Endothelial cell of umbilical vein (primary cell): ENCODE data around the gene ENOPH1. TPM values are rescaled to one million over a fixed set of nuclear protein-coding genes. Genes with fewer than 3 reads are reported as not detected.
A peak's percentile ranks its signal among the peaks of the same experiment; 100 is the strongest.

Source experiments
- BruUV-seq: library from RNA; stranded (reverse); fragments of 400-500 nt; replicated peaks from 2 replicates; lab custom pipeline; 2021; lab: Mats Ljungman, UMichigan
- CTCF ChIA-PET: fragments of 300-600, 350-600 bp; sonication (Branson Sonifier 250); formaldehyde crosslinking; loops from one replicate; lab custom pipeline; 2021; ENCODE audit warnings: antibody characterized with exemption, inconsistent platforms; lab: Charles Lee
- POLR2A ChIA-PET: fragments of 300-600, 350-600 bp; sonication (Branson Sonifier 250); formaldehyde crosslinking; loops from one replicate; lab custom pipeline; 2021; ENCODE audit warnings: antibody characterized with exemption, inconsistent platforms; lab: Charles Lee
- DNase-seq: peaks from one replicate; pipeline ENCODE4 v3.0.0-alpha.2; 2011; ENCODE audit warnings: low read depth, low spot score
- FAIRE-seq: peaks from 2 replicates; lab custom pipeline; 2011; peaks lifted over from hg19 to GRCh38; lab: Jason Lieb, UNC
- H2AFZ ChIP-seq: 2 replicates; pipeline ENCODE4 v1.6.0; 2012; ENCODE audit warnings: low read depth, low read length, control low read depth, inconsistent platforms
- H3K27ac ChIP-seq: 2 replicates; pipeline ENCODE4 v1.5.1; 2011; ENCODE audit warnings: low read depth, mild to moderate bottlenecking, control low read depth, low read length, moderate library complexity; ENCODE audit not compliant: insufficient read depth
- H3K27me3 ChIP-seq, 2 experiments: 2 replicates each; pipeline versions ENCODE4 v1.6.0 to v1.6.1; 2011; ENCODE audit warnings: low read length in 2 of 2, mixed read lengths in 1 of 2; ENCODE audit not compliant: control insufficient read depth in 2 of 2, insufficient read depth in 2 of 2
- H3K36me3 ChIP-seq, 2 experiments: 2 replicates in 1 of 2; 3 replicates in 1 of 2; pipeline ENCODE4 v1.5.1; 2011; ENCODE audit warnings: low read length in 2 of 2, mild to moderate bottlenecking in 1 of 2, moderate library complexity in 1 of 2; ENCODE audit not compliant: control insufficient read depth in 2 of 2, insufficient read depth in 2 of 2; ENCODE audit errors: extremely low read depth in 1 of 2
- H3K4me1 ChIP-seq: 3 replicates; pipeline ENCODE4 v1.5.1; 2011; ENCODE audit warnings: mild to moderate bottlenecking, low read length; ENCODE audit not compliant: control insufficient read depth, insufficient read depth; ENCODE audit errors: extremely low read depth
- H3K4me2 ChIP-seq: 2 replicates; pipeline ENCODE4 v1.6.1; 2011; ENCODE audit warnings: low read length, control low read depth, mixed read lengths; ENCODE audit not compliant: insufficient read depth
- H3K4me3 ChIP-seq, 3 experiments: fragments of 200-600 bp in 1 of 3; sonication (generic), shearing (Covaris generic) in 1 of 3; replicated peaks in 1 of 3; 2 replicates each; pipeline ENCODE4 v1.5.1; 2011 to 2016; ENCODE audit warnings: control low read depth in 3 of 3, low read length in 3 of 3, mild to moderate bottlenecking in 2 of 3, inconsistent platforms in 1 of 3, low read depth in 1 of 3, moderate library complexity in 1 of 3; ENCODE audit not compliant: insufficient read depth in 1 of 3
- H3K79me2 ChIP-seq: 2 replicates; pipeline ENCODE4 v1.6.0; 2012; ENCODE audit warnings: low read length, inconsistent platforms; ENCODE audit not compliant: control insufficient read depth, insufficient read depth
- H3K9ac ChIP-seq: replicated peaks from 2 replicates; pipeline ENCODE3; 2011; ENCODE audit warnings: low read length, control low read depth; ENCODE audit not compliant: insufficient read depth; ENCODE audit errors: extremely low read depth
- H3K9me1 ChIP-seq: replicated peaks from 3 replicates; pipeline ENCODE4 v1.6.0; 2011; ENCODE audit warnings: mild to moderate bottlenecking, low read length; ENCODE audit not compliant: control insufficient read depth, insufficient read depth; ENCODE audit errors: extremely low read depth
- H3K9me3 ChIP-seq: replicated peaks from 2 replicates; pipeline ENCODE4 v1.5.1; 2012; ENCODE audit warnings: low read length, inconsistent platforms; ENCODE audit not compliant: control insufficient read depth, insufficient read depth
- H4K20me1 ChIP-seq: replicated peaks from 2 replicates; pipeline ENCODE3; 2011; ENCODE audit warnings: mild to moderate bottlenecking, low read length; ENCODE audit not compliant: control insufficient read depth, insufficient read depth; ENCODE audit errors: extremely low read depth
- EZH2 ChIP-seq: IDR thresholded peaks from 2 replicates; pipeline ENCODE4 v1.6.1; 2012; ENCODE audit warnings: borderline replicate concordance, low read depth, mild to moderate bottlenecking, moderate library complexity, low read length, inconsistent platforms; ENCODE audit not compliant: severe bottlenecking
- FOS ChIP-seq: IDR thresholded peaks from 2 replicates; pipeline ENCODE4 v1.6.1; 2011; ENCODE audit warnings: mild to moderate bottlenecking, low read length, moderate library complexity, borderline replicate concordance; ENCODE audit not compliant: insufficient read depth
- GATA2 ChIP-seq: IDR thresholded peaks from 2 replicates; pipeline ENCODE4 v1.7.0; 2011; ENCODE audit warnings: low read depth, mild to moderate bottlenecking, moderate library complexity, mixed read lengths, low read length; ENCODE audit not compliant: insufficient read length, insufficient read depth
- JUN ChIP-seq: IDR thresholded peaks from 2 replicates; pipeline ENCODE4 v1.6.1; 2011; ENCODE audit warnings: borderline replicate concordance, low read depth; ENCODE audit not compliant: insufficient read length, insufficient read depth
- MYC ChIP-seq: IDR thresholded peaks from one replicate; pipeline ENCODE4 v1.6.1; 2011; ENCODE audit warnings: mild to moderate bottlenecking, low read depth, low read length
- POLR2A ChIP-seq: IDR thresholded peaks from 2 replicates; pipeline ENCODE4 v1.6.1; 2012; ENCODE audit warnings: low read depth, mild to moderate bottlenecking, control low read depth, low read length
- POLR2AphosphoS5 ChIP-seq: IDR thresholded peaks from 2 replicates; pipeline ENCODE4 v1.6.1; 2012; ENCODE audit warnings: low read depth, mild to moderate bottlenecking, control low read depth, low read length, moderate library complexity; ENCODE audit not compliant: insufficient read depth
- dilution Hi-C: fragments of 300-500 bp; cut with MboI; formaldehyde crosslinking; loops from one replicate; pipeline ENCODE4 v1.15.0; 2019; ENCODE audit warnings: low sequenced_read_pairs; ENCODE audit not compliant: extremely low pct_ligation_motif_present
- intact Hi-C: fragments of 100-400 bp; cut with micrococcal nuclease; formaldehyde crosslinking; loops from one replicate; pipeline ENCODE4 v1.10.0; 2022
- polyA plus RNA-seq, 4 experiments: library from polyadenylated mRNA; depleted of rRNA in 3 of 4; stranded (reverse) in 3 of 4; unstranded in 1 of 4; fragments of >200 nt; gene quantifications; 2 replicates each; pipeline versions ENCODE4 v1.2.1 to v1.2.3, GENCODE V29; 2011 to 2012; ENCODE audit warnings: missing spikeins in 1 of 4
- total RNA-seq: library from RNA; stranded (reverse); gene quantifications from 2 replicates; pipeline ENCODE4 v1.2.3, GENCODE V29; 2021
- TF ChIP-seq, protein P1 (sequence below): IDR thresholded peaks from 2 replicates; pipeline ENCODE4 v1.6.1; 2011; ENCODE audit not compliant: insufficient read depth, insufficient read length
- TF ChIP-seq, protein P2 (sequence below), 2 donors: IDR thresholded peaks; 1 replicate in 1 of 2; 2 replicates in 1 of 2; pipeline ENCODE4 v1.5.1; 2011; ENCODE audit warnings: low read length in 2 of 2, mild to moderate bottlenecking in 2 of 2, moderate library complexity in 2 of 2, control low read depth in 1 of 2, inconsistent platforms in 1 of 2, low read depth in 1 of 2; ENCODE audit not compliant: insufficient read depth in 1 of 2; ENCODE audit errors: extremely low read depth in 1 of 2

Gene ENOPH1
- total and polyA plus RNA-seq, 2 donors (not counting 3 experiments of a cell fraction or from before 2014, with no cell fraction given) = 11.1 to 35.0 TPM

DNA sequence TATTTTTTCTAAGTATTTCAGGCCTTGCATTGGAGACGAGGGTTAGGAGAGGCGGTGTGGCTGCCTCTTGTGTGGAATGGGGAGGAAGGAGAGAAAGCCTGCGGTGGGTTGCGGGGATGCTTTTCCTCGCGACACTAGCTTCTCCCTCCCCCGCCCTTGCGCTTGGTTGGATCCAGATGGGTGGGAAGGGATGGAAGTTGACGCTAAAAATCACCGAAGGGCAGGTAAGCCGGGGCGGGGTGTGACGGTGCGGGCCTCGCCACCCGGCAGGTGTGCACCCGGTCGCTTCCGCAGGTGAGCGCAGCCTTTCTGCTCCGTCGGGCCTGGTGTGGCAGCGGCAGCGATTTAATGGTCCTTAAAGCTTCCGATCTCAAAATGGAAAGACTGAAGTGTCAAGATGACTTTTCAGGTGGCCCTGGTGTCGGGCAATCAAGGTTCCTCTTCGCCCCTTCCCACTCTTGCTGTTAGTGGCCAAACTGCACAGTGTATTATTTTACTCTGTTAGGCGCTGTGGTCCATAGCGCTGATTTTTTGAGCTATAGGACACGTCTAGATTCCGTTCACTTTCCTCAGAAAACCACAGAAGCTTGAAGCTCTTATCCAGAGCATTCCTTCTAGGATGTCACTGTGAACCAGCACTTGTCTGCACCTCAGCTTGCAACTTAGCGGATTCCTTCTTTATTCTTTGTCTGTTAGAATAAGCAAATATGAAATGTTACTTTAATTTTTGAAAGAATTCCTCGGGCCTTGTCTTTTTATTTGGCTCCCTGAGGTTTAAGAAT, 765 bp downstream of the ENOPH1 start:
- intact Hi-C loops = loop anchor here (1.0 to 5.0 kb wide), 2 partner anchors 581 to 853 kb away; partner anchors contain the start of genes COQ2 and LIN54

More for the DNA sequence above, 765 bp downstream of the ENOPH1 start:
- Histone ChIP-seq H3K9me1 (peaks cover 3% of the 10 kb centered on the region), H3K36me3 (peaks cover 4 to 17% of the 10 kb centered on the region in 2 experiments), H3K27ac (peak overlapping the region; percentile 99), H3K4me1 (peaks cover 22% of the 10 kb centered on the region), H3K9ac (peak overlapping the region; percentile 100), H3K4me3 (peak overlapping the region; percentile 88 to 100 (median 98)), H4K20me1 (peaks cover 21% of the 10 kb centered on the region), H3K9me3 (no peaks in the 10 kb centered on the region), H2AFZ (peak overlapping the region; percentile 68), H3K4me2 (peak overlapping the region; percentile 70), H3K27me3 (no peaks in the 10 kb centered on the region), H3K79me2 (peaks cover 87% of the 10 kb centered on the region)
- FAIRE-seq = no peak
- dilution Hi-C loops = no loop called here
- BruUV-seq = TSS peak; percentile 26
- ChIA-PET CTCF (interaction anchor here (1.2 to 1.4 kb wide), 2 partner anchors 31 to 308 kb away, joined by 3 to 12 read pairs; no protein-coding TSS in a partner anchor), POLR2A (interaction anchor here (0.9 kb wide), 1 partner anchor 57 kb away, joined by 4 read pairs; the partner anchor contains the start of gene HNRNPD)
- TF ChIP-seq, protein P1, sequence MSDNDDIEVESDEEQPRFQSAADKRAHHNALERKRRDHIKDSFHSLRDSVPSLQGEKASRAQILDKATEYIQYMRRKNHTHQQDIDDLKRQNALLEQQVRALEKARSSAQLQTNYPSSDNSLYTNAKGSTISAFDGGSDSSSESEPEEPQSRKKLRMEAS = no peak
- TF ChIP-seq POLR2AphosphoS5 (no peak), JUN (no peak), MYC (no peak), POLR2A (no peak), FOS (no peak), EZH2 (no peak), GATA2 (no peak)
- TF ChIP-seq, protein P2, sequence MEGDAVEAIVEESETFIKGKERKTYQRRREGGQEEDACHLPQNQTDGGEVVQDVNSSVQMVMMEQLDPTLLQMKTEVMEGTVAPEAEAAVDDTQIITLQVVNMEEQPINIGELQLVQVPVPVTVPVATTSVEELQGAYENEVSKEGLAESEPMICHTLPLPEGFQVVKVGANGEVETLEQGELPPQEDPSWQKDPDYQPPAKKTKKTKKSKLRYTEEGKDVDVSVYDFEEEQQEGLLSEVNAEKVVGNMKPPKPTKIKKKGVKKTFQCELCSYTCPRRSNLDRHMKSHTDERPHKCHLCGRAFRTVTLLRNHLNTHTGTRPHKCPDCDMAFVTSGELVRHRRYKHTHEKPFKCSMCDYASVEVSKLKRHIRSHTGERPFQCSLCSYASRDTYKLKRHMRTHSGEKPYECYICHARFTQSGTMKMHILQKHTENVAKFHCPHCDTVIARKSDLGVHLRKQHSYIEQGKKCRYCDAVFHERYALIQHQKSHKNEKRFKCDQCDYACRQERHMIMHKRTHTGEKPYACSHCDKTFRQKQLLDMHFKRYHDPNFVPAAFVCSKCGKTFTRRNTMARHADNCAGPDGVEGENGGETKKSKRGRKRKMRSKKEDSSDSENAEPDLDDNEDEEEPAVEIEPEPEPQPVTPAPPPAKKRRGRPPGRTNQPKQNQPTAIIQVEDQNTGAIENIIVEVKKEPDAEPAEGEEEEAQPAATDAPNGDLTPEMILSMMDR (IDR thresholded peaks at IDR 0.05; ENCODE audit: extremely low read depth in 1 of 2, insufficient read depth in 1 of 2, low read depth in 1 of 2, low read length in 2 of 2) = no peak
- no peak for DNase-seq
